OCI-LY1 (cell line): ENCODE data around the gene TMEM101.

Experiments
- CTCF ChIP-seq: fragments of 200-600 bp; sonication (generic), shearing (Covaris generic); IDR thresholded peaks from 2 replicates; pipeline ENCODE4 v1.5.1; 2017; ENCODE audit warnings: mild to moderate bottlenecking, antibody characterized with exemption, low read length, moderate library complexity, mixed read lengths
- EZH2 ChIP-seq: fragments of 200-600 bp; sonication (generic), shearing (Covaris generic); IDR thresholded peaks from 2 replicates; pipeline ENCODE4 v1.8.0; 2017; ENCODE audit warnings: borderline replicate concordance, mixed run types, mild to moderate bottlenecking, antibody characterized with exemption, low read length, moderate library complexity, mixed read lengths

- TF ChIP-seq CTCF (no peak), EZH2 (no peak)
Measured at GRCh38 chr17:44014437-44015172, at the start of gene TMEM101.
